Measurements from ENCODE around the gene TYW5.

DNA sequence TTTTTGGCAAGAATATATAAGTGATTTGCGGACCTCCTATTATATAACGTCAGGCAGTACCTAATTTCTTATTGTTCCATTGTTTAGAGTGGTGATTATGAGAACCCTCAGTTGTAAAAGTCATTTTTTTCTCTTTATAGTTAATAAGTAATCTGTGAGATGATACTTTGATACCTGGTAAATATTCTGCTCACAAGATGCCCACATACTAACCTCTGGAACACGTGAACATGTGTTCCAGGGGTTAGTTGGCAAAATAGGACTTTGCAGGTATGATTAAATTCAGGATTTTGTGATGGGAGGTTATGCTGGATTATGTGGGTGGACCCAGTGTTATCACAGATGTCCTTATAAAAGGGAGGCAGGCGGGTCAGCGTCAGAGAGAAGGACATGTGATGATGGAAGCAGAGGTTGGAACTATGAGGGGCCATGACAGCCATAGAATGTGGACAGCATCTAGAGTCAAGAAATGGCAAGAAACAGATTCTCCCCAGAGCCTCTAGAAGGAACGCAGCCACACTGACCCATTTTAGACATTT, 16.9 kb upstream of the TYW5 start:
- TF ChIP-seq, protein P1, sequence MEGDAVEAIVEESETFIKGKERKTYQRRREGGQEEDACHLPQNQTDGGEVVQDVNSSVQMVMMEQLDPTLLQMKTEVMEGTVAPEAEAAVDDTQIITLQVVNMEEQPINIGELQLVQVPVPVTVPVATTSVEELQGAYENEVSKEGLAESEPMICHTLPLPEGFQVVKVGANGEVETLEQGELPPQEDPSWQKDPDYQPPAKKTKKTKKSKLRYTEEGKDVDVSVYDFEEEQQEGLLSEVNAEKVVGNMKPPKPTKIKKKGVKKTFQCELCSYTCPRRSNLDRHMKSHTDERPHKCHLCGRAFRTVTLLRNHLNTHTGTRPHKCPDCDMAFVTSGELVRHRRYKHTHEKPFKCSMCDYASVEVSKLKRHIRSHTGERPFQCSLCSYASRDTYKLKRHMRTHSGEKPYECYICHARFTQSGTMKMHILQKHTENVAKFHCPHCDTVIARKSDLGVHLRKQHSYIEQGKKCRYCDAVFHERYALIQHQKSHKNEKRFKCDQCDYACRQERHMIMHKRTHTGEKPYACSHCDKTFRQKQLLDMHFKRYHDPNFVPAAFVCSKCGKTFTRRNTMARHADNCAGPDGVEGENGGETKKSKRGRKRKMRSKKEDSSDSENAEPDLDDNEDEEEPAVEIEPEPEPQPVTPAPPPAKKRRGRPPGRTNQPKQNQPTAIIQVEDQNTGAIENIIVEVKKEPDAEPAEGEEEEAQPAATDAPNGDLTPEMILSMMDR (IDR thresholded peaks at IDR 0.05), result no peak
- TF ChIP-seq POLR2A (IDR thresholded peaks at IDR 0.05; ENCODE audit: low read depth), result no peak
